HepG2 (cell line): Measurements from ENCODE around the gene DYRK2. TPM values are rescaled to one million over a fixed set of nuclear protein-coding genes. Genes with fewer than 3 reads are reported as not detected.

Source experiments
- ATF4 ChIP-seq, 2 experiments: fragments of 450-650 bp in 1 of 2; sonication (generic) in 1 of 2; formaldehyde crosslinking; IDR thresholded peaks; 2 replicates each; pipeline versions ENCODE4 v1.5.0 to v1.8.0; 2020 to 2022; ENCODE audit warnings: mild to moderate bottlenecking in 1 of 2, missing genetic modification reagents in 1 of 2
- CHCHD3 ChIP-seq: sonication (generic); formaldehyde crosslinking; IDR thresholded peaks from 2 replicates; pipeline ENCODE4 v1.8.0; 2022; ENCODE audit warnings: mild to moderate bottlenecking, missing genetic modification reagents, moderate library complexity
- ELF3 ChIP-seq: IDR thresholded peaks from 2 replicates; pipeline ENCODE4 v1.6.1; 2016; ENCODE audit warnings: missing genetic modification reagents, missing compliant biosample characterization
- HES4 ChIP-seq: sonication (generic); formaldehyde crosslinking; IDR thresholded peaks from 2 replicates; pipeline ENCODE4 v1.9.0; 2021; ENCODE audit warnings: mild to moderate bottlenecking, missing genetic modification reagents, borderline replicate concordance
- MBNL3 ChIP-seq: fragments of 250-450 bp; sonication (Bioruptor Pico); conservative IDR thresholded peaks from 2 replicates; pipeline ENCODE4 v1.8.0; 2022; ENCODE audit warnings: mild to moderate bottlenecking, inconsistent platforms
- NFIC ChIP-seq: IDR thresholded peaks from 2 replicates; pipeline ENCODE4 v1.6.1; 2012; ENCODE audit warnings: mild to moderate bottlenecking, low read length, inconsistent platforms
- NR2F6 ChIP-seq, 2 experiments: IDR thresholded peaks; 2 replicates each; pipeline ENCODE4 v1.6.1; 2016; ENCODE audit warnings: antibody characterized with exemption in 1 of 2, mild to moderate bottlenecking in 1 of 2
- RFX1 ChIP-seq: fragments of 450-650 bp; IDR thresholded peaks from 2 replicates; pipeline ENCODE4 v1.6.1; 2017
- RFXANK ChIP-seq: IDR thresholded peaks from 2 replicates; pipeline ENCODE4 v1.6.1; 2016
- RFXAP ChIP-seq: sonication (generic); formaldehyde crosslinking; IDR thresholded peaks from 2 replicates; pipeline ENCODE4 v1.4.0; 2020; ENCODE audit warnings: missing genetic modification reagents, borderline replicate concordance
- SIX1 ChIP-seq: sonication (generic); formaldehyde crosslinking; IDR thresholded peaks from 2 replicates; pipeline ENCODE4 v1.4.0; 2020; ENCODE audit warnings: missing genetic modification reagents, borderline replicate concordance
- TBX3 ChIP-seq: fragments of 450-650 bp; IDR thresholded peaks from 2 replicates; pipeline ENCODE4 v1.6.1; 2017; ENCODE audit warnings: antibody characterized with exemption, mild to moderate bottlenecking, inconsistent platforms, borderline replicate concordance
- XRCC5 ChIP-seq: fragments of 200-400 bp; formaldehyde crosslinking; optimal IDR thresholded peaks from 2 replicates; pipeline ENCODE3; 2017; ENCODE audit warnings: mild to moderate bottlenecking, low read length
- ZNF501 ChIP-seq: sonication (generic); formaldehyde crosslinking; IDR thresholded peaks from 2 replicates; pipeline ENCODE4 v1.5.1; 2020; ENCODE audit warnings: mild to moderate bottlenecking, moderate library complexity, missing genetic modification reagents
- ZNF564 ChIP-seq: sonication (generic); formaldehyde crosslinking; IDR thresholded peaks from 2 replicates; pipeline ENCODE4 v1.8.1; 2023; ENCODE audit warnings: mild to moderate bottlenecking, missing genetic modification reagents
- ZNF616 ChIP-seq: sonication (generic); formaldehyde crosslinking; IDR thresholded peaks from 2 replicates; pipeline ENCODE4 v1.5.0; 2020; ENCODE audit warnings: low read depth, mild to moderate bottlenecking, missing genetic modification reagents
- ZSCAN25 ChIP-seq: sonication (generic); formaldehyde crosslinking; IDR thresholded peaks from 2 replicates; pipeline ENCODE4 v1.8.0; 2022; ENCODE audit warnings: mild to moderate bottlenecking, missing genetic modification reagents
- polyA plus RNA-seq, 8 experiments: library from polyadenylated mRNA; depleted of rRNA in 3 of 8; stranded (reverse) in 7 of 8; unstranded in 1 of 8; fragments of >200 nt; fragmentation: Illumina TruSeq in 4 of 8; extraction: Trizol in 4 of 8; gene quantifications; 2 replicates each; pipeline versions ENCODE4 v1.2.1 to v1.2.3, GENCODE V29; 2011 to 2016; ENCODE audit warnings: low read depth in 4 of 8, missing spikeins in 1 of 8, mixed read lengths in 1 of 8; ENCODE audit not compliant: insufficient read depth in 1 of 8
- total RNA-seq, 5 experiments: library from RNA; depleted of rRNA; stranded (reverse); fragments of >200 nt; fragmentation: Illumina TruSeq; extraction: Trizol; gene quantifications; 2 replicates each; pipeline ENCODE4 v1.2.3, GENCODE V29; 2016; ENCODE audit warnings: low read depth in 1 of 5
- TF ChIP-seq, protein P1 (sequence below): IDR thresholded peaks from 2 replicates; pipeline ENCODE4 v1.6.1; 2016; ENCODE audit warnings: mild to moderate bottlenecking, missing biosample characterization, missing genetic modification reagents
- TF ChIP-seq, protein P2 (sequence below): sonication (generic); formaldehyde crosslinking; IDR thresholded peaks from 2 replicates; pipeline ENCODE4 v1.8.0; 2022; ENCODE audit warnings: mild to moderate bottlenecking, missing genetic modification reagents, moderate library complexity
- TF ChIP-seq, protein P3 (sequence below): sonication (generic); formaldehyde crosslinking; conservative IDR thresholded peaks from 2 replicates; pipeline ENCODE4 v1.8.0; 2022; ENCODE audit warnings: missing genetic modification reagents
- TF ChIP-seq, protein P4 (sequence below): sonication (generic); formaldehyde crosslinking; IDR thresholded peaks from 2 replicates; pipeline ENCODE4 v1.4.0; 2020; ENCODE audit warnings: mild to moderate bottlenecking, missing genetic modification reagents

The DYRK2 gene
- total and polyA plus RNA-seq, 2 of the 13 experiments (the other 11 are each of a cell fraction or from before 2014, with no cell fraction given), result 8.2 to 11.5 TPM

GRCh38 chr12:67647799-67648520, 585 bp upstream of the DYRK2 start (continued):
- TF ChIP-seq NR2F6 (IDR thresholded peaks at IDR 0.05) (no peak), NR2F6 (CRISPR knock-in tag; IDR thresholded peaks at IDR 0.05) (no peak), HES4 (CRISPR knock-in tag) (no peak), SIX1 (CRISPR knock-in tag) (no peak), ZNF616 (CRISPR knock-in tag) (no peak), XRCC5 (peak; percentile 45), ZSCAN25 (CRISPR knock-in tag) (peak; percentile 70), ELF3 (CRISPR knock-in tag) (no peak), TBX3 (no peak; the same call in 1 of the 2 replicates), MBNL3 (CRISPR knock-in tag) (no peak), RFXANK (CRISPR knock-in tag) (no peak), ATF4 (CRISPR knock-in tag; IDR thresholded peaks at IDR 0.05) (no peak), NFIC (no peak), RFX1 (peak; percentile 59; the same call in 1 of the 2 replicates), RFXAP (CRISPR knock-in tag) (no peak), CHCHD3 (CRISPR knock-in tag) (no peak), ZNF564 (CRISPR knock-in tag) (no peak), ZNF501 (CRISPR knock-in tag) (no peak)
- TF ChIP-seq, protein P1, sequence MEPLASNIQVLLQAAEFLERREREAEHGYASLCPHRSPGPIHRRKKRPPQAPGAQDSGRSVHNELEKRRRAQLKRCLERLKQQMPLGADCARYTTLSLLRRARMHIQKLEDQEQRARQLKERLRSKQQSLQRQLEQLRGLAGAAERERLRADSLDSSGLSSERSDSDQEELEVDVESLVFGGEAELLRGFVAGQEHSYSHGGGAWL (CRISPR knock-in tag), result no peak
- TF ChIP-seq, protein P2, sequence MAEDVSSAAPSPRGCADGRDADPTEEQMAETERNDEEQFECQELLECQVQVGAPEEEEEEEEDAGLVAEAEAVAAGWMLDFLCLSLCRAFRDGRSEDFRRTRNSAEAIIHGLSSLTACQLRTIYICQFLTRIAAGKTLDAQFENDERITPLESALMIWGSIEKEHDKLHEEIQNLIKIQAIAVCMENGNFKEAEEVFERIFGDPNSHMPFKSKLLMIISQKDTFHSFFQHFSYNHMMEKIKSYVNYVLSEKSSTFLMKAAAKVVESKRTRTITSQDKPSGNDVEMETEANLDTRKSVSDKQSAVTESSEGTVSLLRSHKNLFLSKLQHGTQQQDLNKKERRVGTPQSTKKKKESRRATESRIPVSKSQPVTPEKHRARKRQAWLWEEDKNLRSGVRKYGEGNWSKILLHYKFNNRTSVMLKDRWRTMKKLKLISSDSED, result no peak
- TF ChIP-seq, protein P3, sequence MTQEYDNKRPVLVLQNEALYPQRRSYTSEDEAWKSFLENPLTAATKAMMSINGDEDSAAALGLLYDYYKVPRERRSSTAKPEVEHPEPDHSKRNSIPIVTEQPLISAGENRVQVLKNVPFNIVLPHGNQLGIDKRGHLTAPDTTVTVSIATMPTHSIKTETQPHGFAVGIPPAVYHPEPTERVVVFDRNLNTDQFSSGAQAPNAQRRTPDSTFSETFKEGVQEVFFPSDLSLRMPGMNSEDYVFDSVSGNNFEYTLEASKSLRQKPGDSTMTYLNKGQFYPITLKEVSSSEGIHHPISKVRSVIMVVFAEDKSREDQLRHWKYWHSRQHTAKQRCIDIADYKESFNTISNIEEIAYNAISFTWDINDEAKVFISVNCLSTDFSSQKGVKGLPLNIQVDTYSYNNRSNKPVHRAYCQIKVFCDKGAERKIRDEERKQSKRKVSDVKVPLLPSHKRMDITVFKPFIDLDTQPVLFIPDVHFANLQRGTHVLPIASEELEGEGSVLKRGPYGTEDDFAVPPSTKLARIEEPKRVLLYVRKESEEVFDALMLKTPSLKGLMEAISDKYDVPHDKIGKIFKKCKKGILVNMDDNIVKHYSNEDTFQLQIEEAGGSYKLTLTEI, result no peak
- TF ChIP-seq, protein P4, sequence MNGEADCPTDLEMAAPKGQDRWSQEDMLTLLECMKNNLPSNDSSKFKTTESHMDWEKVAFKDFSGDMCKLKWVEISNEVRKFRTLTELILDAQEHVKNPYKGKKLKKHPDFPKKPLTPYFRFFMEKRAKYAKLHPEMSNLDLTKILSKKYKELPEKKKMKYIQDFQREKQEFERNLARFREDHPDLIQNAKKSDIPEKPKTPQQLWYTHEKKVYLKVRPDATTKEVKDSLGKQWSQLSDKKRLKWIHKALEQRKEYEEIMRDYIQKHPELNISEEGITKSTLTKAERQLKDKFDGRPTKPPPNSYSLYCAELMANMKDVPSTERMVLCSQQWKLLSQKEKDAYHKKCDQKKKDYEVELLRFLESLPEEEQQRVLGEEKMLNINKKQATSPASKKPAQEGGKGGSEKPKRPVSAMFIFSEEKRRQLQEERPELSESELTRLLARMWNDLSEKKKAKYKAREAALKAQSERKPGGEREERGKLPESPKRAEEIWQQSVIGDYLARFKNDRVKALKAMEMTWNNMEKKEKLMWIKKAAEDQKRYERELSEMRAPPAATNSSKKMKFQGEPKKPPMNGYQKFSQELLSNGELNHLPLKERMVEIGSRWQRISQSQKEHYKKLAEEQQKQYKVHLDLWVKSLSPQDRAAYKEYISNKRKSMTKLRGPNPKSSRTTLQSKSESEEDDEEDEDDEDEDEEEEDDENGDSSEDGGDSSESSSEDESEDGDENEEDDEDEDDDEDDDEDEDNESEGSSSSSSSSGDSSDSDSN (CRISPR knock-in tag), result peak; percentile 49; the same call in 1 of the 2 replicates
